Panc1 (cell line): ENCODE measurements around the gene PPARD. TPM values are rescaled to one million over a fixed set of nuclear protein-coding genes. Genes with fewer than 3 reads are reported as not detected.

Source experiments
- ATAC-seq: fragments of 200-7000 bp; cut with Tn5 transposase; 2 replicates; pipeline ENCODE4 v1.9.1; 2020; ENCODE audit warnings: mild to moderate bottlenecking, moderate library complexity
- BruUV-seq: library from RNA; stranded (reverse); fragments of 400-500 nt; replicated peaks from 2 replicates; lab custom pipeline; 2021; lab: Mats Ljungman, UMichigan
- CTCF ChIA-PET: fragments of 300-600 bp; sonication (Branson Sonifier 250); formaldehyde crosslinking; loops from one replicate; lab custom pipeline; 2022; ENCODE audit warnings: antibody characterized with exemption; lab: Charles Lee
- POLR2A ChIA-PET: fragments of 300-600 bp; sonication (Branson Sonifier 250); formaldehyde crosslinking; loops from one replicate; lab custom pipeline; 2022; ENCODE audit warnings: antibody characterized with exemption; lab: Charles Lee
- DNase-seq: peaks from one replicate; pipeline ENCODE4 v3.0.0-alpha.2; 2010; ENCODE audit warnings: low read depth, low spot score
- H3K27ac ChIP-seq: 2 replicates; pipeline ENCODE4 v1.5.1; 2011; ENCODE audit warnings: mild to moderate bottlenecking, low read length, inconsistent platforms
- H3K27me3 ChIP-seq: fragments of 200-500 bp; sonication (Bioruptor generic); 2 replicates; pipeline ENCODE4 v1.6.0; 2014; ENCODE audit warnings: low read length, inconsistent platforms; ENCODE audit not compliant: control insufficient read depth, insufficient read depth
- H3K36me3 ChIP-seq: fragments of 200-500 bp; sonication (Bioruptor generic); 2 replicates; pipeline ENCODE4 v1.5.1; 2014; ENCODE audit warnings: inconsistent platforms, mild to moderate bottlenecking, low read length, moderate library complexity; ENCODE audit not compliant: control insufficient read depth, insufficient read depth
- H3K4me1 ChIP-seq: 2 replicates; pipeline ENCODE4 v1.5.1; 2011; ENCODE audit warnings: inconsistent platforms, mild to moderate bottlenecking, low read length, moderate library complexity; ENCODE audit not compliant: control insufficient read depth, insufficient read depth
- H3K4me3 ChIP-seq, 2 experiments: 2 replicates each; pipeline ENCODE4 v1.5.1; 2011 to 2012; ENCODE audit warnings: low read depth in 2 of 2, low read length in 2 of 2, mild to moderate bottlenecking in 2 of 2, inconsistent platforms in 1 of 2, moderate library complexity in 1 of 2
- H3K9me3 ChIP-seq: fragments of 200-500 bp; sonication (Bioruptor generic); 2 replicates; pipeline ENCODE4 v1.5.1; 2014; ENCODE audit warnings: low read depth, mild to moderate bottlenecking, inconsistent platforms, low read length, moderate library complexity; ENCODE audit not compliant: control insufficient read depth, insufficient read depth
- POLR2AphosphoS5 ChIP-seq: IDR thresholded peaks from 2 replicates; pipeline ENCODE4 v1.6.1; 2012; ENCODE audit warnings: mild to moderate bottlenecking, low read depth, low read length, moderate library complexity
- SIN3A ChIP-seq: IDR thresholded peaks from 2 replicates; pipeline ENCODE4 v1.6.1; 2012; ENCODE audit warnings: low read depth, mild to moderate bottlenecking, low read length, moderate library complexity, borderline replicate concordance; ENCODE audit not compliant: insufficient read depth
- TCF7L2 ChIP-seq: IDR thresholded peaks from 2 replicates; pipeline ENCODE4 v1.6.1; 2011; ENCODE audit warnings: mild to moderate bottlenecking, low read depth, low read length, inconsistent platforms
- in situ Hi-C: cut with HindIII; loops from 2 replicates; pipeline ENCODE4 v1.10.0; 2016; ENCODE audit warnings: low sequenced_read_pairs, low pct_unique_long_range_greater_than_20kb
- intact Hi-C: fragments of 100-400 bp; cut with micrococcal nuclease; formaldehyde crosslinking; loops from one replicate; pipeline ENCODE4 v1.10.0; 2022; ENCODE audit not compliant: unreplicated experiment
- total RNA-seq: library from RNA; stranded (reverse); gene quantifications from one replicate; pipeline ENCODE4 v1.2.1, GENCODE V29; 2021; ENCODE audit not compliant: unreplicated experiment
- TF ChIP-seq, protein P1 (sequence below): fragments of 450-650 bp; IDR thresholded peaks from 2 replicates; pipeline ENCODE4 v1.5.1; 2017; ENCODE audit warnings: mild to moderate bottlenecking
- TF ChIP-seq, protein P2 (sequence below), 2 experiments: IDR thresholded peaks; 2 replicates each; pipeline ENCODE4 v1.6.1; 2011 to 2012; ENCODE audit warnings: low read depth in 2 of 2, control low read depth in 1 of 2, low read length in 1 of 2, mild to moderate bottlenecking in 1 of 2, moderate library complexity in 1 of 2; ENCODE audit not compliant: insufficient read depth in 1 of 2

Gene PPARD
- total RNA-seq, 1 experiment from 2014 or later = 14.4 TPM

DNA sequence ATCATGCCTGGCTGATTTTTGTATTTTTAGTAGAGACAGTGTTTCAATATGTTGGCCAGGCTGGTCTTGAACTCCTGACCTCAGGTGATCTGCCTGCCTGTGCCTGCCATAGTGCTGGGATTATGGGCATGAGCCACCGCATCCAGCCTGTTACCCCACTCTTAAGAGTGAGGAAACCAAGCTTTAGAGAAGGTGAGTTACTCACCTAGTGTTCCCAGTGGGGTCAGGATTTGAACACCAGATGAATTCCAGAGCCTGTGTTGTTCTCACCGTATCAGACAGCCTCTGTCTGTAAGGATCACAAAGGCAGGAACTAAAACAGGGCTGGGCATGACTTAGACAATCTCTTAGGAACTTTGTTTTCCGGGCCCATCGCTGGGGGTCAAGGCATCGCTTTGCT is 100.3 kb downstream of the PPARD start:
- POLR2A ChIA-PET = no interaction called here
- CTCF ChIA-PET = interaction anchor here (0.6 kb wide), 1 partner anchor 312 kb away, joined by 8 read pairs; no protein-coding TSS in a partner anchor
- in situ Hi-C loops (no loop called here), intact Hi-C loops (no loop called here)
- Histone ChIP-seq H3K4me3 (no peak overlapping the region), H3K36me3 (no peaks in the 10 kb centered on the region), H3K27ac (no peak overlapping the region), H3K9me3 (no peaks in the 10 kb centered on the region), H3K4me1 (no peaks in the 10 kb centered on the region), H3K27me3 (no peaks in the 10 kb centered on the region)
- BruUV-seq = no TSS peak
- ATAC-seq (no peak), DNase-seq (no peak)
- no peak for TF ChIP-seq POLR2AphosphoS5
- TF ChIP-seq, protein P1, sequence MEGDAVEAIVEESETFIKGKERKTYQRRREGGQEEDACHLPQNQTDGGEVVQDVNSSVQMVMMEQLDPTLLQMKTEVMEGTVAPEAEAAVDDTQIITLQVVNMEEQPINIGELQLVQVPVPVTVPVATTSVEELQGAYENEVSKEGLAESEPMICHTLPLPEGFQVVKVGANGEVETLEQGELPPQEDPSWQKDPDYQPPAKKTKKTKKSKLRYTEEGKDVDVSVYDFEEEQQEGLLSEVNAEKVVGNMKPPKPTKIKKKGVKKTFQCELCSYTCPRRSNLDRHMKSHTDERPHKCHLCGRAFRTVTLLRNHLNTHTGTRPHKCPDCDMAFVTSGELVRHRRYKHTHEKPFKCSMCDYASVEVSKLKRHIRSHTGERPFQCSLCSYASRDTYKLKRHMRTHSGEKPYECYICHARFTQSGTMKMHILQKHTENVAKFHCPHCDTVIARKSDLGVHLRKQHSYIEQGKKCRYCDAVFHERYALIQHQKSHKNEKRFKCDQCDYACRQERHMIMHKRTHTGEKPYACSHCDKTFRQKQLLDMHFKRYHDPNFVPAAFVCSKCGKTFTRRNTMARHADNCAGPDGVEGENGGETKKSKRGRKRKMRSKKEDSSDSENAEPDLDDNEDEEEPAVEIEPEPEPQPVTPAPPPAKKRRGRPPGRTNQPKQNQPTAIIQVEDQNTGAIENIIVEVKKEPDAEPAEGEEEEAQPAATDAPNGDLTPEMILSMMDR = no peak
- TF ChIP-seq SIN3A = no peak
- TF ChIP-seq, protein P2, sequence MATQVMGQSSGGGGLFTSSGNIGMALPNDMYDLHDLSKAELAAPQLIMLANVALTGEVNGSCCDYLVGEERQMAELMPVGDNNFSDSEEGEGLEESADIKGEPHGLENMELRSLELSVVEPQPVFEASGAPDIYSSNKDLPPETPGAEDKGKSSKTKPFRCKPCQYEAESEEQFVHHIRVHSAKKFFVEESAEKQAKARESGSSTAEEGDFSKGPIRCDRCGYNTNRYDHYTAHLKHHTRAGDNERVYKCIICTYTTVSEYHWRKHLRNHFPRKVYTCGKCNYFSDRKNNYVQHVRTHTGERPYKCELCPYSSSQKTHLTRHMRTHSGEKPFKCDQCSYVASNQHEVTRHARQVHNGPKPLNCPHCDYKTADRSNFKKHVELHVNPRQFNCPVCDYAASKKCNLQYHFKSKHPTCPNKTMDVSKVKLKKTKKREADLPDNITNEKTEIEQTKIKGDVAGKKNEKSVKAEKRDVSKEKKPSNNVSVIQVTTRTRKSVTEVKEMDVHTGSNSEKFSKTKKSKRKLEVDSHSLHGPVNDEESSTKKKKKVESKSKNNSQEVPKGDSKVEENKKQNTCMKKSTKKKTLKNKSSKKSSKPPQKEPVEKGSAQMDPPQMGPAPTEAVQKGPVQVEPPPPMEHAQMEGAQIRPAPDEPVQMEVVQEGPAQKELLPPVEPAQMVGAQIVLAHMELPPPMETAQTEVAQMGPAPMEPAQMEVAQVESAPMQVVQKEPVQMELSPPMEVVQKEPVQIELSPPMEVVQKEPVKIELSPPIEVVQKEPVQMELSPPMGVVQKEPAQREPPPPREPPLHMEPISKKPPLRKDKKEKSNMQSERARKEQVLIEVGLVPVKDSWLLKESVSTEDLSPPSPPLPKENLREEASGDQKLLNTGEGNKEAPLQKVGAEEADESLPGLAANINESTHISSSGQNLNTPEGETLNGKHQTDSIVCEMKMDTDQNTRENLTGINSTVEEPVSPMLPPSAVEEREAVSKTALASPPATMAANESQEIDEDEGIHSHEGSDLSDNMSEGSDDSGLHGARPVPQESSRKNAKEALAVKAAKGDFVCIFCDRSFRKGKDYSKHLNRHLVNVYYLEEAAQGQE (IDR thresholded peaks at IDR 0.05; ENCODE audit: insufficient read depth in 1 of 2, low read depth in 2 of 2, low read length in 1 of 2) = no peak
- TF ChIP-seq TCF7L2 = no peak

DNA sequence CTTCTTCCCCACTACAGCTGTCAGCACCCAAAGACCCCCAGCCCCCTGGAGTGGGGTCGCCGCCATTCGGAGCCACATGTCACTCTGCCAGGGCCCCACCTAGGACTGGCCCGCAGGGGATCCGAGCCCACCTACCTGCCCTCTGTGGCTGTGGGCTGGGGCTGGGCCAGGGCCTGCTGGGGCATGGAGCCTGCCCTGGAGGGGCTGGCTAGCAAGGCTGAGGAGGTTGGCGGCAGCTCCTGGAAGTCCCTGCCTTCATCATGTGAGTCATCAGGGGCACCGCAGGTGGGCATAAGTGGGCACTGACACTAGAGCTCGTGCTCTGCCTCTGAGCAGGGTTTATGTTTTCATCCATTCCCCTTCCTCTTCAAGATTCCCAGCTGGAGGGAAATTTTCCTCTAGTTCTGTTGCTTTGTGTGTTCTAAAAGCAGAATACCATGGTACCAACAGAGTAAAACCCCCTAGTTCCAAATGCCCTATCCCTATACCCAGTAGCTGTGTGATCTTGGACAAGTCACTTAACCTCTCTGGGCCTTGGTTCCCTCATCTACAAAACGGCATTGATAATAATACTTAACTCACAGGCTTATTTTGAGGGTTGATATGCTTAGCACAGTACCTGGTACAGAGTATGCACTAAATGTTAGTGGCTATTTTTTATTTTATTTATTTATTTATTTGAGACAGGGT is 101.1 kb downstream of the PPARD start:
- ATAC-seq (no peak), DNase-seq (no peak)
- Histone ChIP-seq H3K9me3 (no peaks in the 10 kb centered on the region), H3K4me3 (no peak overlapping the region), H3K36me3 (no peaks in the 10 kb centered on the region), H3K27ac (no peak overlapping the region), H3K4me1 (no peaks in the 10 kb centered on the region), H3K27me3 (no peaks in the 10 kb centered on the region)
- TF ChIP-seq TCF7L2 (no peak), POLR2AphosphoS5 (no peak), SIN3A (no peak)
- TF ChIP-seq, protein P2 (IDR thresholded peaks at IDR 0.05; ENCODE audit: insufficient read depth in 1 of 2, low read depth in 2 of 2, low read length in 1 of 2) = no peak
- TF ChIP-seq, protein P1 = no peak
- ChIA-PET POLR2A (no interaction called here), CTCF (no interaction called here)
- intact Hi-C loops (no loop called here), in situ Hi-C loops (no loop called here)
- BruUV-seq = no TSS peak
